Pons (tissue), 1 donor: ENCODE results near the gene LMO7.
"Not testable (repeated sequence)": the region's sequence is repeated elsewhere in the genome, so short reads cannot be mapped to it uniquely, and the experiment has no call there.

Source experiments
- DNase-seq: peaks from one replicate; pipeline ENCODE4 v3.0.0-alpha.2; 2016; ENCODE audit warnings: low spot score

The LMO7 gene

GRCh38 chr13:75647126-75647784 lies 11.1 kb downstream of the LMO7 start:
- no peak for DNase-seq

- no peak for DNase-seq
Observed at GRCh38 chr13:75648446-75648845, 12.3 kb downstream of the LMO7 start.

- DNase-seq: no peak
Observed at GRCh38 chr13:75651013-75651412, 14.9 kb downstream of the LMO7 start.

- no peak for DNase-seq
Observed at GRCh38 chr13:75652726-75653125, 16.6 kb downstream of the LMO7 start.

- no peak for DNase-seq
Observed at GRCh38 chr13:75656425-75656989, 20.4 kb downstream of the LMO7 start.

GRCh38 chr13:75657111-75657510 lies 21.0 kb downstream of the LMO7 start:
- no peak for DNase-seq

- no peak for DNase-seq
Observed at GRCh38 chr13:75660694-75661093, 24.6 kb downstream of the LMO7 start.

GRCh38 chr13:75661443-75661842 lies 25.3 kb downstream of the LMO7 start:
- no peak for DNase-seq

GRCh38 chr13:75666646-75667351 lies 30.7 kb downstream of the LMO7 start:
- no peak for DNase-seq

GRCh38 chr13:75669706-75670105 lies 33.6 kb downstream of the LMO7 start:
- DNase-seq: no peak

- no peak for DNase-seq
Observed at GRCh38 chr13:75670496-75670895, 34.4 kb downstream of the LMO7 start.

- DNase-seq: no peak
Observed at GRCh38 chr13:75675421-75675820, 39.3 kb downstream of the LMO7 start.

GRCh38 chr13:75679459-75679858 lies 43.3 kb downstream of the LMO7 start:
- DNase-seq: no peak

GRCh38 chr13:75680251-75680650 lies 44.1 kb downstream of the LMO7 start:
- not testable (repeated sequence) for DNase-seq

- no peak for DNase-seq
Observed at GRCh38 chr13:75682326-75682725, 46.2 kb downstream of the LMO7 start.

- DNase-seq: no peak
Observed at GRCh38 chr13:75685239-75685697, 49.1 kb downstream of the LMO7 start.

- DNase-seq: peak; percentile 17
Observed at GRCh38 chr13:75687150-75687763, 51.1 kb downstream of the LMO7 start.

GRCh38 chr13:75689686-75690085 lies 53.6 kb downstream of the LMO7 start:
- DNase-seq: no peak

GRCh38 chr13:75690607-75691006 lies 54.5 kb downstream of the LMO7 start:
- no peak for DNase-seq

- DNase-seq: no peak
Observed at GRCh38 chr13:75691183-75691582, 55.1 kb downstream of the LMO7 start.

GRCh38 chr13:75693227-75693626 lies 57.1 kb downstream of the LMO7 start:
- DNase-seq: no peak

- DNase-seq: no peak
Observed at GRCh38 chr13:75694722-75695121, 58.6 kb downstream of the LMO7 start.

GRCh38 chr13:75695908-75696307 lies 59.8 kb downstream of the LMO7 start:
- DNase-seq: peak; percentile 79
